HG02885 (cell line): ENCODE data around the gene FAM234B.

Experiments used
- ATAC-seq: cut with Tn5 transposase; IDR thresholded peaks from one replicate; pipeline ENCODE4 v1.9.1; 2021; ENCODE audit warnings: mild to moderate bottlenecking; ENCODE audit not compliant: unreplicated experiment, poor library complexity

FAM234B gene

DNA sequence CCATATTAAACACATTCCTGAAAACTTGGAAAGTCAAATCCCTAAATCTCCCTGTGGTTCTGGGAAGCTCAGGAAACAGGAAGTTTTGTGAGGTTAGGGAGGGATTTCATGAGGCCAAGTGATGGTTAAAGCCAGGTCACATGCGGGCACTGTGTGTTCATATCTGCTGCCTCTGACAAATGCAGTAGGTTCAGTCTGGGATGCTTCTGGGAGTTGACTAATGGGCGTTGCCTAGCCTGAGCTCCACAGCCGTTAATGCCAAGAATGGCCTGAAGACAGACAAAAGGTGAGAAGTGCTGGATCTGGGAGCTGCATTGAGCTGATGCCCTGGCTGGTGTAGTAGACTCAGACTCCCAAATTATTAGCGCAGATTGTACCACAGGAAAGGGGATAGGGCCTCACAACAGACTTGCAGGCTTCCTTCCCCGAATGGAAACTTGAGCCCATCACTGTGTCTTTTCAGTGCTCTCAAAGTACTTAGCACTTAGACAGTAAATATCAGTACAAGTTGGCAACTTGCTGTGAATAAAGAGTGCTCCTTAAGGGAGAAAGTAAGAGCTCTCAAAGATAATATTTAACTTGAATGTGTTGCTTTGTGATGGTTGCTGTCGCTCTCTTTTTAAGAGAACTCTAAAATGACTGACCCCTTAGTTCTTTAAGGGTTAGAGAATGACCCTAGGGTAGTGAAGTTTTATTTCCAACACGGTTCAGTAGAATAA is 41.9 kb downstream of the FAM234B start:
- no peak for ATAC-seq

DNA sequence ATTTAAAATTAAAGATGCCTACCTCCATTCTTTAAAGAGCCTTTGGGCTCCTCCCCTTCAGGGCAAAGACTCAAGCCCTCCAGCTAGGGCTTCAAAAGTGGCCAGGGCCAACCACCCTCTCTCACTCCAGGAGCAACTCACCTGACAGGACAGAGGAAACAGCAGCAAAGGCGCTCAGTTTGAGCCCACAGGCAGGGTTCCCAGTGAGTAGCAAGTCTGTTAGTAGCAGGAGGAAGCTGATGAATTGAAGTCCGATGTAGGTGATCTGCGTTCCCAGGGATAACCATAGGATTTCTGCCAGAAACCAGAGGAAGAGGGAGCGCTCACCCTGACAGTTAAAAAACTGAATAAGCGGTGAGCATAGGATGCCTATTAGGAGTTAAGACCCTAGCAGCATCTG is 43.6 kb downstream of the FAM234B start:
- ATAC-seq: no peak

DNA sequence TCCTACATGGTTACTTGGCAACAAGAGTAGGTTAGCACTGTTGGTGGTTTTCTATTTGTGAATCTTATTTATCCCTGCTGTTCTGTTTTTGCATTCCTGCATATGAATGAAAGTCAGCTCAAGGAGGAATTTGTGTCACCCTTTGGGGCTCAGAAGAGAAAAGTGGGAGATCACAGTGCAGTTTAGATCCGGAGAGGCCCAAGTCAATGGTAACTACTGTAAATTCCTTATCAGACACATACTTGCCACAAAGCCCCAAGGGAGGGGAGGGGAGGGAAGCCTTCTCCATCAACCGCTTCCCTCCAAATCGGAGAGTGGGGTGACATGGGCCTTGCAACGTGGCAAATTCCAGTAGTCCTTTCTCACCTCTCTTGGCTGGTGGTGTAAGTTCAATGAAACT is 44.3 kb downstream of the FAM234B start:
- ATAC-seq: no peak

DNA sequence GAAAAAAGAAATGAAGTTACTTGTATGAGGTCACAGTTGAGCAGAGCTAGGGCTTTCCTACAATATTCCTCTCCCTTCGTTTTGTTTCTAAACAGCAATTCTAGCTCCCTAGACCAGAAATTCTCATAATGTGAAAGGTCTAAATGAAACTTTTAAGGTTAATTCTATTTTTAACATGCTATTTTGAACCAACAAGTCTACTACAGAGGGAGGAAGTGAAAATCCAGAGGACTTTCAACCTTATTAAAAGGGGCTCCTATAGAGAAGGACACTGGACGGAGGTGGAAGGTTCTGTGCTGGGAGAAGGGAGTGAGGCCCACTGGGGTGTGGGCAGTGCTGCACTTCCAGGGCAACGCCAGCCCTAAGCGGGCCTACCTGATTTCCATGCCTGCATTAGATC is 45.9 kb downstream of the FAM234B start:
- peak; percentile 55 for ATAC-seq

DNA sequence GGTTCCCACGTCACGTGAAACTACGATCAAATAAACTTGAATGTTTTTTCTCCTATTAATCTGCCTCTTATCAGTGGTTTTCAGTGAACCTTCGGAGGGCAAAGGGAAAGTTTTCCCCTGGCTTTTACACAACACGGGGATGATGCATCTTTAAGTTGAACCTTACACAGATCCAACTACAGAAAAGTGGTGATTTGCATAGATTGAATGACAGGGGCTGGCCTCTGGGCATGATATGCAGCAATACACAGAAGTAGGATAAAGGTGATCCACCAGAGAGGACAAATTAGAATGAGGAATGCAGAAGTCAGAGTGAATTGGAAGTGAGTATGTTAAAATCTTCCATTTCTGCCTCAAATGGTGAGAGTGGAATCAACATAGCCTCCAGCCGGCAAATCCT is 47.7 kb downstream of the FAM234B start:
- no peak for ATAC-seq

DNA sequence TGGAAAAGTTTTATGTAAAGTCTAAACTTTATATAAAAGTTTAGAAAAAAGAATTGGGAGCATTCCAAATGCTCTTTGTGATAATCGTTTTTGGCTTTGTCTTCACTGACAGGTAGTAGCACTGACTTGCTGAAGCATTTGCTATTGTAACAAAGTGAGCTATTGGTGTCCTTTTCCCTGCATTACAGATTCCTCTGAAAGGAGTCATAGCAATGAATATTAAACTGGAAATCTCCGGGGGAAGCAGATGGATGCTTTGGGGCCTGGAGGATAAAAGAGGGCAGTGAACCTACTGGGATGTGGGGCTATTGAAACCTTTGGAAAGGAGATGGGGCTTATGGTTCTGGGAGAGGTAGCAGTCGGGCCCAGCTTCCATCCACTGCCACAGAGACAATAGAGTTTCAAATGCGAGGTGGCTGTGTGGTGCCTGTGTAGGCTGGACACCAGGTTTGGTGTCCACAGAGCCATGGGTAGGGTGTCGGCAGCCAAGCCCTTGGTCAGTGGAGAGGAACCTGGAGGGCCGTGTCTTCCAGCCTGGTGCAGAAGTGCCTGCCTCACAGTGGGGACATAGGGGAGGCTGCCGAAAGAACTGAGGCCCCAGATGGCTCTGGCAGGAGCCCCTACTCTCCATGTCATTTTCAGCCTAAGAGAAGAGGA is 49.1 kb downstream of the FAM234B start:
- no peak for ATAC-seq

DNA sequence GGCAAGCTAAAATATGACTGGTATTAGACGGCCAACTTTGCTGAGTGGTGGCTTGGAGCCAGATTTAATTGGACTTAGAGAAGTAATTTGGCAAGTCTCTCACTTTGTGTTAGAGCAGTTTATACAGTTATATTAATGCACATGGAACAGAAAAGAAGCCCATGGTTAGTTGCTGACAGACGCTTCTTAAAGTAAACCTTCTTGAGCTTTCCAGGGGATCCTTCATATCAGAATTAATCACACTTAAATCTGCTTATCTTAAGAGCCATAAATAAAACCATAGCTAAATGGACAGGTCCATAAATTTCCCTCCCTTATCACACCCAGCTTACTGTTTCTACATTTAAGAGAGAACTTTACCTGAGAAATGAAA is 49.7 kb downstream of the FAM234B start:
- no peak for ATAC-seq

DNA sequence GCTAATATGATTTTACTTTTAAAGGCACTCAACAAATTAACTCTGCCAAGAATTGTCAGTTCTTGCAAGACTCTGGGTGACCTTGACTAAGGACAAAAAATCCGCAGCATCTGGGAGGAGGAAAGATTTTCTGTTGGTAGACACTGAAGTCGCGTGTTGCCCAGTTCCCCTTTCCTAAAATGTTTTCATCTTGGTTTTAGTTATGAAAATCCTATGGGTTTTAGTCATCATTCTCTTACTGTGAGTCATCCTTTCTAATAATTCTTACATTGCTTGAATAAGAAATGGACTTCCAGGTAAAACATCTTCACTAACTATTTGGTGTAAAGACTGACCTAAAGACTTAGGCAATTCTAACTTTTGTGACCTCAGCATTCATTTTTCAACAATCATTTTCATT is 50.2 kb downstream of the FAM234B start:
- peak; percentile 61 for ATAC-seq

DNA sequence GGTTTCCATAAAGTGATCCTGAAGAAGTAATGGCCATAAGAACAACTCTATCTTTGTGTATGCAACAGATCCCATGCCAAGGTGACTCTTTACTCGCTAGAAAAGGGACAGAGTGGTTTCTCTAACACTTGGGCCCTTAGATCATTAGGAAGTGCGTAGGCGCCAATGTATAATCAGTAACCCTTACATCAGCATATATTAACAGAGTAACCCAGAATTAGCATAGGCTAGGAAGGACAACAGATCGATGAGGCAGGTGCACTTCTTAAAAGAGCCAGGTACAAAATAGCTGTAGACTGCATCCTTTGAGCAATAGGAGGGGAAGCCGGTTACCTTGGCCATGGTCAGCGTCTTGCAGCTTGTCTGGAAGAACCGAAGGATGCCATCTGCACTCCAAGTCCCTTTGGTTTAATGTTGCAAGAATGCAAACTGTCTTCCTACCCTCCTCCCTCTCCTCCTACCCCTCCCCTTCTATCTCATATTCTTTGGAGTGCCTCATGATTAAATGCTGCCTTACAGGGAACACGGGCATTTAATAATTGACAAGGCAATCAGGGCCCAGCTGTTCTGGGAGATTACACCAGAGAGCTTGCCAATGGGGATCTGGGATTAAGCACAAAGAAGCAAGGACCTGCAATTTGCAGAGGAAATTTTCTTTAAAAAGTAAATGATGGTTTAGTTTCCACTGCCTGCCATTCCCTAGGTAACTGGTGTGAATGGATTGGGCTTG is 51.2 kb downstream of the FAM234B start:
- no peak for ATAC-seq

DNA sequence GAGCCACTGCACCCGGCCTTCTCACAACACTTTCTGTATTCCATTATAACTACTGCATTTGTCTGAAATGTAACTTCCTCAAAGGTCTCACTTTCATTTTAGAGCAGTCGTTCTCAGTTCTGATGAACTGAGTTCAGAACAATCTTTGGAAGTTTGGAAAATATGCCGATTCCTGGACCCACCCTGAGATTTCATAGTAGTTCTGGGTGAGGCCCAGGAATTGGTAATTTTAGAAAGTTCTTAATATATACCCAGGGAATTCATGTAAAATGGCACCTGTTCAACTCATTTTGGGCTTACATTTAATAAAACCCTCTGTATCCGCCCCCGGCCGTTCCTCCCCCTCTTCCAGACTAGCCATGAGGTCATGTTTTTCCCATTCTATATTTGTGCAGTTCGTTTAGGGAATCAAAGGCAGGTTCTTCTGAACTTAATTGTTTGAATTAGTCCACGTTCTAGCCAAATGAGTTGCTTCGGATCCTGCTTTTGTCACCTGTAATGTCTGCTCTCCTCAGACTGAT is 53.4 kb downstream of the FAM234B start:
- no peak for ATAC-seq

DNA sequence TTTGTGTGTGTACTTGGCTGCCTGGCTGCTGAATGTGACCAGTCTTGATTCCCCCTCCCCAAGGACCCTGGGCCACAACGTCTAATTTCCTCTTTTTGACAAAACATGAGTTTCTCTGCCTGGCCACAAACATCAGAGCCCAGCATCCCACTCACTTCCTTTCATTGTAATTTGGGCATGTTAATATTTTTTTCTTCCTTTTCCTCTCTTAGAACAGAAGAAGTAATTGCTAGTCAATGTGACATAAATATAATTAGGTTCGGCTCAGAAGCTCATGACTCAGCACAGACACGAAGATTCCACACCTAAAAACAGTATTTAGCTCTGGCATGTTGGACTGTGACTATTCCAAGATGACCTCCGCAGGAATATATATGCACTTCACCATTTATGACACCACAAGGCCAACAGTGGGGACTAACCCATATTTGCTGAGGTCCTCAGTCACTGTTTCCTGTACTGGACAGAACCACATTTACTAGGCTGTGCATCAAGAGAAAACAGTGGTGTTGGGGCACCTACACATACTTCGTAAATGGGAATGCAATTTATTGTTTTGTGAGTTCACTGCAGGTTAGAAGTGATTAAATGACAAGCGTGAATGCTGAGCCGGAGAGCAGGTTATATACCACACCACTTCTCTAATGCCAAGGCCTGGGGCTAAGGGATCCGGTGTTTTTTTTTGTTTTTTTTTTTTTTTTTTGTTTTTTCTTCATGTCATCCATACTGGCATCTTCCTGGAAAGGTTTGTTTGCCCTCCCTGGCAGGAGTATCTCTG is 55.1 kb downstream of the FAM234B start:
- peak; percentile 28 for ATAC-seq

DNA sequence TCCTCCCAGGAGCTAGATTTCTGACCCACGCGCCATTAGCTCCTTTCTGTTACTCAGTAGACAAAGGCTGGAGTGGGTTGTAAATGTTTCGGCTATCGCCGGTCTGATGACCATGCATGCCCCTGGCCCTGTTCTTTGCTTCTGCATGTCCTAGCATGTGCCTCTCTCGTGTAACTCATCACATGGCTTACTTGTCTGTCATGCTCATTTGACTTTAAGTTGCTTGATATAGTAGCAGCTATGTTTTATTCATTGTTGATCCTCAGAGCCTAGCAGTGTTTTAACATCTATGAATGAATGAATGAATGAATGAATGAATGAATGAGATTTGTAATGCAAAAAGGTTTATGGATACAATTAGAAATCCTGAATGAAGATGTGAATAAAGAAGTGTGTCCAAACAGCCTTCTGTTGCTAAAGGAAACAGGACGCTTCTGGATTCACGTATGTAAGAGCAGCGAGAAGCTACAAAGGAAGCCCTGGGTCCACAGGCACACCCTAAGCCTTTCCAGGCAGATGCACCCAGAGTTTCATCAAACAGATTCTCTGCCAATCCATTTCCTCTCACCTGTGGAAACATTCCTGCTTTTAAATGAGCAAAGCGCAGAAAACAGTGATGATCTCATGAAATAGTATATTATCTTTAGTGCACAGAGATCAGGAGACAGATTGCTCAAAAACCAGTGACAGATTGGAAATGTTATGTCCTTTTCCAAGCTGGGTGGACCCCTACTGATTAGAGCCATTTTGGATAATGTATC is 55.8 kb downstream of the FAM234B start:
- ATAC-seq: no peak

DNA sequence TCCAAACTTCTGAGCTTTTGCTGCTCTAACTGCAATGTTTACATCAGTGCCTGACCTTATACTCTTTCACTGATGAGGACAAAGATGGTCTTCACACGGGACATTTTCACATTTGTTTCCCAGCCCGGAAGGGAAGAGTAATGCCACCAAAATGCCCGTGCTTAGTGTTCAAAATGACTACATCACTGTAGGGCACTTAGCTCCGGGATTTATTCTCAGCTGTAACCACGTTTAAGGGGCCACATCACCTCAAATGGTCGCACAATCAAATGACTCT is 56.4 kb downstream of the FAM234B start:
- no peak for ATAC-seq

DNA sequence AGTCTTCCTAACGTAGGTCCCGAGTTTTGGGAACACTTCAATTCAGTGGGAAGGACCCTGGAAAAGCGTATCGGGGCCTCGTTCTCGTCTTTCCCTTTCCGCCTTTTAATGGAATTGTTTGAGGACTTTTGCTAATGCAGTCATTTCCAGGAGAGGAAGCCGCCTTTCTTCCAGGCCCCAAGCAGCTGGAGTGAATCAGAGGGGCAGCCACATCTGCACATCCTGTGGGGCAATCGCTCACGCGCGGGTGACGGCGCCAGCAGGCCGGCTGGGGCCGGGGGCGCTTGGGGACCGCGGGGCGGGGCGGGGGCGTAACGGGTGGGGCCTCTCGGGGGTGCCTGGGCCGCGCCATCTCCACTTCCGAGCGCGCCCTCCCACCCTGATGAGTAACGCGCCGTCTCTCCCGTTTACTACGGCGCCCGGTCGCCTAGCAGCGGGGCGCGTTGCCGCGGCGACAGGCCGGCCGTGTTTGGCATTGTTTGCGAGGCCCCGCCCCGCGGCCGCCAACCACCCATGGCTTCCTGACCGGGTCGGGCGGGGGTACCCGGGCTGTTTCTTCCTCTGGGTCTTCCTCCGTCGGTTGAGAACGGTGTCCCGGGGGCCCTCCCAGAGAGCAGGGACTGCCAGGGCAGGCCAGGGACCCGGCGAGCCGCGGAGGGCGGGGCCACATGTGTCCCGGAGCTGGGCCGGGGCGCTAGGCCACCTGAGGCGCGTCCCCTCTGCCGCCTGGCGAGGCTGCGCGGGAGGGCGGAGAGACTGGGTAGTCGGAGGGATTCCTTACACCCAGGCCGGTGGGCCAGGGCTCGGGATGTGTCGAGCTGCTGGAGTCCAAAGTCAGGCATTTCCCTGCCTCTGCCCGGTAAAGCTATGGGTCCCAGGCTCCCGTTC is 56.9 kb downstream of the FAM234B start:
- peak; percentile 87 for ATAC-seq

DNA sequence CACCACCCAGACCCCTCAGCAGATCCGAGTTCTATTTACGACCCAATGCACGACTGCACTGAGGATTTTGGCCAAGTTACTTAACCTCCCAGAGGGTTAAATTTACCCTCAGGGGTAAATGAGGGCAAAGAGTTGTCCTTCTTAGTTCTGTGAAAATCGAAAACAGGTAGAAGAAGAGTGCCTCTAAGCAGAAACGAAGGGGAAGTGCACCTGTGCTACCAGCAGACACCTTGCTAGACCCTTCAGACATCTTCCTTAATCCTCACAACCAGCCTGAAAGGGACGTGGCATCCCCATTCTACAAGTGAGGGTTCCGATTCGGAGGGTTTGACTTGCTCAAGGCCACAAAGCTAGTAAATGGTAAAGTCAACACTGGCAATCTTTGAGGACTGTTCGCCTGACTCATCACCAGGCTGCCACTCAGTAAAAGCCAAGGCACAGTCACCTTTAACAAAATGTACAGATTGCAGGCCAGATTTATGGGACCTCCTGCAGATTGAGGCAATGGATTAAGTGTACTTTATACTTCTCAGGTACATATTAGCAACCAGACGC is 57.7 kb downstream of the FAM234B start:
- ATAC-seq: no peak

DNA sequence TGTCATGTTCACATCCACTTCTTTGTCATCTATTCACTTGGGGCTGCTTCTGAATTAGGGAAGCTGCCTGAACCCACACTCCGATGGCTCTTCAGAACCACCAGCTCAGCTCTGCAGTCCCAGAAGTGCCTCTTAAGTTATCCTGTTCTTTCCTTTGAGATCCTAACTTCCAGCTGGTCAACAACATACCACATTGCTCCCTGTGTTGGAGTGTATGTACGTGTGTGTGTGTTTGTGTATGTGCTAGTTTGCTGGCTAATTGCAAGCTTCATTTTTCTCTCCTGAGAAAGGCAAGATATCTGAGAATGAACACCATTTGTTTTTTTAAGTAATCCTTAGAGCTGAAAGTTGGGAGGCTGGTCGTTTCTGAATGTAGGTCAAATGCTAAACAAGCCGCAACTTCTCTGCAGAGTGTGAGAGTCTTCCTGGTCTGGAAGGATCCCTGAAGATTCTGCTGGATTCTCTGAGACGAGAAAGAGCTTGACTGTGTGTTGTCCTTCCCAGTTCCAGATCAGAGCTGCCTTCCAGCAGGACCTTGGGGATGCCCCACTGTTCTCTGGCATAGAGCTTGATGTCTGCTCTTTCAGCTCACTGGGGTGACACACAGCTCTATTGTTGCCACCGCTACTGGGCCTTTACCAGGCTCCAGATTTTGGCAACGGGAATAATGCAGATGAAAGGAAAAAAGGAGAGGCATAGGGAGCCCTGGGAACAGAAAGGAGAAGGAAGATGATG is 58.4 kb downstream of the FAM234B start:
- ATAC-seq: no peak

DNA sequence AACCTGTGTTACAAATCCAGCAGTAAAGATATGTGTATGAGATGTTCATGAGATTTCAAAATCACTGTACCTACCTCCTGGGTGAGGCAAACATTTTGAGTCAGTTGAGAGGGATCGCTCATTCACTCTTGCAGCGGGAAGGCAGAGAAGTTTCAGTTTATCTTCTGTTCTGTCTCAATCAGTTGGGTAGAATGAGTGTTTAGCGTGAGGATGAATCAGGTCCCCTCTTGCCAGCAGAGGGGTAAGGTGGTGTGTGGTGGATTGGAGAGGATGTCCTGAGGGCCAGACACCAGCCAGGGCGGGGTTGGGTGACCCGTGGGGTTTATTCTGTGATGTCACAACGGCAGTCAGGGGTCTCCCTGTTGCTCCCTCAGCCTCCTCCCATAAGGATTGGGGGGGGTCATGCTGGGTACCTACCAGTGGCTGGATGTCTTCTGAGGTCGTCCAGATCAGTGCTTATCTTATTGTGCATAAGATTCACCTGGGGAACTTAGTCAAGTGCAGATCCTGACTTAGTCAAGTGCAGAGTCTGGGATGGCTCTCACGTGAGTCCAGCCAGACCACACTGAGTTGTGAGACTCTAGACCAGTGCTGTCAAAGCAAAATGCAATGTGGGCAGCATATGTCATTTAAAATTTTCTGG is 59.3 kb downstream of the FAM234B start, which contains the start of gene GSG1:
Gene GSG1, minus strand, starts transcription at position 277 of the 643 bp plus-strand sequence. Its CDS starts 155 bp downstream, at position 122.
- ATAC-seq: no peak

DNA sequence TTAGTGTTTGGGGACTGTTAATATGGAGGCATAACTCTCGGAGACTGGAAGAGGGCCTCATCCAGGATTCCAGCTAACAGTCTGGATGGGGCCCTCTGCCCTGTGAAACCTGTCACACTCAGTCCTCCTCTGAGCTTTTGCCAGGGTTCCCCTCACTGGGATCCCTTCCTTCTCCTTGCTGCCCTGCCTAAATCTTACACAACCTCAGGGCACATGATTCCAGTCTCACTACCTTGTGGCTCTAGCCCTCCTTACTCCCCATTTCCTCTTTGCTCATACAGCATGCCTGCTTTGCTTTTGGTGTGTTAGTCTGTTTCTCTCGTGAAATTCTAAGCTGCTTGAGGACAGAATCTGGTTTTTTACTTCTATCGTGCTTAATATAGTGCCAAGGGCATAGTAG is 60.2 kb downstream of the FAM234B start:
- ATAC-seq: no peak
